ENCODE data around the gene TNS3. TPM values are rescaled to one million over a fixed set of nuclear protein-coding genes. Genes with fewer than 3 reads are reported as not detected.
A peak's percentile ranks its signal among the peaks of the same experiment; 100 is the strongest.
"Not testable (repeated sequence)": the region's sequence is repeated elsewhere in the genome, so short reads cannot be mapped to it uniquely, and the experiment has no call there.

Gene TNS3
- total RNA-seq, 1 donor from 2014 or later: 40.8 TPM

- DNase-seq (ENCODE audit: low read depth): no peak
- no peak overlapping the region for H3K4me3 ChIP-seq (ENCODE audit: low read depth, low read length)
- no peak for TF ChIP-seq CTCF (conservative IDR thresholded peaks at IDR 0.05; ENCODE audit: low read depth, low read length)
Measured at GRCh38 chr7:47441796-47442604, 139.9 kb downstream of the TNS3 start.

- not testable (repeated sequence) for DNase-seq (ENCODE audit: low read depth); H3K4me3 ChIP-seq (ENCODE audit: low read depth, low read length)
Measured at GRCh38 chr7:47441048-47441447, 140.9 kb downstream of the TNS3 start.

- DNase-seq (ENCODE audit: low read depth): no peak
- no peak overlapping the region for H3K4me3 ChIP-seq (ENCODE audit: low read depth, low read length)
- TF ChIP-seq CTCF (conservative IDR thresholded peaks at IDR 0.05; ENCODE audit: low read depth, low read length): no peak
Measured at GRCh38 chr7:47440320-47440719, 141.6 kb downstream of the TNS3 start.

- TF ChIP-seq CTCF (conservative IDR thresholded peaks at IDR 0.05; ENCODE audit: low read depth, low read length): no peak
- DNase-seq (ENCODE audit: low read depth): no peak
- no peak overlapping the region for H3K4me3 ChIP-seq (ENCODE audit: low read depth, low read length)
Measured at GRCh38 chr7:47439181-47439667, 142.7 kb downstream of the TNS3 start.

GRCh38 chr7:47438411-47439029, 143.4 kb downstream of the TNS3 start:
- DNase-seq (ENCODE audit: low read depth): no peak
- H3K4me3 ChIP-seq (ENCODE audit: low read depth, low read length): no peak overlapping the region
- no peak for TF ChIP-seq CTCF (conservative IDR thresholded peaks at IDR 0.05; ENCODE audit: low read depth, low read length)

GRCh38 chr7:47435889-47436312, 146.0 kb downstream of the TNS3 start:
- peak; percentile 81 for TF ChIP-seq CTCF (conservative IDR thresholded peaks at IDR 0.05; ENCODE audit: low read depth, low read length)
- H3K4me3 ChIP-seq (ENCODE audit: low read depth, low read length): no peak overlapping the region
- DNase-seq (ENCODE audit: low read depth): no peak

GRCh38 chr7:47433564-47433895, 148.4 kb downstream of the TNS3 start:
- no peak for TF ChIP-seq CTCF (conservative IDR thresholded peaks at IDR 0.05; ENCODE audit: low read depth, low read length)
- no peak for DNase-seq (ENCODE audit: low read depth)
- no peak overlapping the region for H3K4me3 ChIP-seq (ENCODE audit: low read depth, low read length)
